GM10266 (cell line): ENCODE data around the gene CAMK2D.
A peak's percentile ranks its signal among the peaks of the same experiment; 100 is the strongest.

Experiments
- DNase-seq: peaks from one replicate; pipeline ENCODE4 v3.0.0; 2012; ENCODE audit errors: extremely low spot score
- TF ChIP-seq, protein P1 (sequence below): IDR thresholded peaks from 2 replicates; pipeline ENCODE4 v1.5.1; 2012; ENCODE audit warnings: mild to moderate bottlenecking, low read depth; ENCODE audit not compliant: control insufficient read depth, insufficient read depth; ENCODE audit errors: missing control alignments

CAMK2D gene

DNA sequence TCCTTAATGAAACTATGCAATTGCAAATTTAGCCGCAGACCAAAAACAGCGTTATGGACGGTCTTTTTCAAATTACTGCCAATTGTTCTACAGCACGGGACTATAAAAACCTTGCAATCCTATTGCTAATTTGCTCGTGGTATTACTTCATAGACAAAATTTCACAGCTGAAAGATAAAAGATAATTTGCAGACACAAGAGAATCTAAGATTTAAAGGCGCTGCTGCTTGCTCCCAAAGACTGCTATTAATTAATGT, 1.4 kb upstream of the CAMK2D start:
- DNase-seq = no peak
- TF ChIP-seq, protein P1, sequence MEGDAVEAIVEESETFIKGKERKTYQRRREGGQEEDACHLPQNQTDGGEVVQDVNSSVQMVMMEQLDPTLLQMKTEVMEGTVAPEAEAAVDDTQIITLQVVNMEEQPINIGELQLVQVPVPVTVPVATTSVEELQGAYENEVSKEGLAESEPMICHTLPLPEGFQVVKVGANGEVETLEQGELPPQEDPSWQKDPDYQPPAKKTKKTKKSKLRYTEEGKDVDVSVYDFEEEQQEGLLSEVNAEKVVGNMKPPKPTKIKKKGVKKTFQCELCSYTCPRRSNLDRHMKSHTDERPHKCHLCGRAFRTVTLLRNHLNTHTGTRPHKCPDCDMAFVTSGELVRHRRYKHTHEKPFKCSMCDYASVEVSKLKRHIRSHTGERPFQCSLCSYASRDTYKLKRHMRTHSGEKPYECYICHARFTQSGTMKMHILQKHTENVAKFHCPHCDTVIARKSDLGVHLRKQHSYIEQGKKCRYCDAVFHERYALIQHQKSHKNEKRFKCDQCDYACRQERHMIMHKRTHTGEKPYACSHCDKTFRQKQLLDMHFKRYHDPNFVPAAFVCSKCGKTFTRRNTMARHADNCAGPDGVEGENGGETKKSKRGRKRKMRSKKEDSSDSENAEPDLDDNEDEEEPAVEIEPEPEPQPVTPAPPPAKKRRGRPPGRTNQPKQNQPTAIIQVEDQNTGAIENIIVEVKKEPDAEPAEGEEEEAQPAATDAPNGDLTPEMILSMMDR = no peak

DNA sequence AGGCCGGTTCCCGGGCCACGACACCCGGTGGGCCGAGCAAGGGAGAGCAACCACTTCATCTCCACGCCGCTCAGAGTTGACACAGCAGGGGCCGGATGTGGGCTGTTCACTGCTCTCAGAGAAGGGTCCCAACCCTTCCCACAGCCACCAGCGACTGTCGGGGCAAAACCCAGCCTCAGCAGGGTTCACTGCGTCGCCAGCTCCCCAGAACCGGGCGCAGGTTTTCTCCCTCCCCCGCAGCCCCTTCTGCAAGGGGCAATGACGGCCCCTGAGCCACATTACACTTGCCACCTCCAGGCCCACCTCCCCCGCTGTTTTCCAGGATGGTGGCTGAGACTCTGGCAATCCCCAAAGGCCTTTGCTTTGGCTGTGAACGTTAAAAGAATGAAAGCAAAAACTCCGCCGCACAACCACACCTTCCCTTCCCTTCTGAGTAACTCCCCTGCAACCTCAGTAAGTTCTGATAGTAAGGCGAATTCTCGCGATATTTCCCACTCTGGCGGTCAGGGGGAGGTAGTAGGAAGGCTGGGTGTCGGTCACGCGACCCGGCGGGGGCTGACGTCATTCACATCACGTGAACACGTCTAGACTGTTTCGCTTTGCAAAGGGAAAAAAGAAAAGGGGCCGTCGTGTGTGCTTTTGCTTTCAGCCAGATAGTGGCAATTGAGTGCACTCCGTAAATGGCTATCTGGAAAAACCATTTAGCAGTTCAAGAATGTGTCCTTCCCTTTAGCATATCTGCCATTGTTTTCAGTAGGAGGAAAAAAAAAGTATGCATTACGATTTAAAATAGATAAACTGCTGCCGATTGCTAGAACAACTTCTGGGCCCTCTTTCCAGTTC, 869 bp upstream of the CAMK2D start:
- TF ChIP-seq, protein P1 = no peak
- DNase-seq = peak; percentile 94

DNA sequence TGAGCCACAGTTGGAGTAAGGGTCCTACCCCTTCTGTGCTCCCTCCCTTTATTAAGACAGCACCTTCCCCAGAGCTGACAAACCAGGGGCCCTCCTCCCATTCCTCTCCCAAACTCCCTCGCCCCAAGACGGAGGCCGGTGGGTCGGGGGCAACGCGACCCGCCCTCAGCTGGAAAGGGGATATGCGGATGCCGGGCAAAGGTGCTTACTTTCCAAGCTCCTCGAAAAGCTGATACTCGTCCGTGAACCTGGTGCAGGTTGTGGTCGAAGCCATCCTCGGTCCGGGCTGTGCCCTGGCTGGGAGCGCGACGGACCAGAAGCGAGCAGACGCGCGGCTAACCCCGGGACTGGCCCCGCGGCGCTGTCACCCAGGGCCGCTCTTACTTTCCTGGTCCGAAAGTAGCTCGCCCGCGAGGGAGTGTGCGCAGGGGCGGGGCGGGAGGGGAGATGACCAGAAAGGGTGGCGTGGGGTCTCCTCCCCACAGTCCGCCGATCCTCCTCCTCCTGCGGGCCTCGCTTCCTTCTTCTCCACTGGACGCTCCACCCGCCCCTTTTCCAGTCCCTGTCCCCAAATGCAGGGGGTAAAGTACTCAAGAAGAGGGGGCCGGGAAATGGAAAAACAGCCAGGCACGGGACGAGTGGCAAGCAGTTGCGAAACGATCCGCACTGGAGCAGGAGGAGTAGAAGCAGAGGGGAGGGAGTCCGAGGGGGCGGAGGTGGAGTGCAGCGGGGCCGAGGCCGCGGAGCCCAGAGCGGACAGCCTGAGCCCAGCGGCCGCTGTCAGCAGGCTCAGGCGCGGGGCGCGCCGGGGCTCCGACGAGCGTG, 531 bp downstream of the CAMK2D start:
- TF ChIP-seq, protein P1 = no peak
- DNase-seq = peak; percentile 50

DNA sequence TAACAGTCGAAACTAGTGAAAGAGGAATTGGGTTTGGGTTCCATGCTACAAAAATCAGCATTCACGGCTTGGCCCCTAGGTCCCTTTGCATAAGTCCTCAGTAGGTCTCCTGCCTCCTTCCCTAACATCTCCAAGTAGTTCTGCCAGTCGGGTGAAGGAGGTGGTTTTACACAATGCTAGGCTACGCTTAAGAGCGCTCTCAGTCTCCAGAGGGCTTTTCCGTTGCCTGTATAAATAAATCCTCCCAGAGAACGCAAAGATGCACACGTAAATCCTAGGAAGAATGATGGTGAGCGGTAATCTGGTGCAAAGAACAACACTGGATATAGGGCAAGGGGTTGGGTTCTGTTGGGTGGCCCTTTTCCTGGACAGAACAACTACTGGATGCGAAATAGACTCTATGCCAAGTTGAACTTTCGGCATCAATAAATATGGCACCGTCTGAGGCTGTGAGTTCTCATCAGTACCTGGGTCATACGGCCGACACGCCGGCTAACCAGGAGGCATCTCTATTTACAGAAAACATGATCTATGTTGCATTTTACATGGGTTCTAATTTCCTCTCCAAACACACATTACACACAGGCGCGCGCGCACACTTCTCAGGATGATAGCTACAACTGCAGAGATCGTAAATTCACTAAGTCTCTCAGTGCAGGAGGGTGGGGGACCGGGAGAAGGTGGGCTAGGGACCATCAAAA, 1.3 kb downstream of the CAMK2D start:
- no peak for DNase-seq
- TF ChIP-seq, protein P1 = no peak

DNA sequence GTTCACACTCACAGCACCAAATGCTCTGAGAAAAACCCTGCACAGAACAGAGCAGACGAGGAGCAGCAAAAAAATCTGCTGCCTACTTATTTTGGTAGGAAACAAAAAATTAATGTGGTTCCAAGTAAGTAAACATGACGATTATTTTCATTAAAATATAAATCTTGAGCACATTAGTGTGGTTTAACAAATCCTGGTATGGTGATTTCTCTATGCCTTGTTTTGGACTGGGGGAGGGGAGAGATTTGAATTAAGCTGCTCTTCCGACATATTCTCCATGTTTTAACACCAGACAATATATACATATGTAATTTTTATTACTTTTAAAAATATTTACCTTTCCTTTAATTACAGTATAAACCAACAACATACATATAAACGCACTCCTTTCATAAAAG, 1.8 kb downstream of the CAMK2D start:
- no peak for DNase-seq
- TF ChIP-seq, protein P1 = no peak

DNA sequence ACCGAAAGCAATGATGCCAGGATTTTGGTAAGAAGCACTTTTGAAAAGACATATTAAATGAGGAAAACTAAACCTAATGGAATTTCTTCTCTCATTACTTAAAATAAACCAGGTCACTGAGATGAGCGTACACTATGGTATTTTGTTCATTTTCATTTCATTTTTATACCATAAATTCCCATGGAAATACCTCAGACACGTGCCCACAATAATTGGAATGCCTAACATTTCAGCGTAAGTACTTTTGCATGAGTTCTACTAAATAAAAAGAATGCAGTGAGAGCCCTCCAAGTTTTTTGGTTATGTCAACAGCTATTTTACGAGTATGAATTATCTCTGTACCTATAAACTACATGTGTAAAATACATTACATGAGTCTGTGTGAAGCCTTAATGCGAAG, 3.2 kb downstream of the CAMK2D start:
- DNase-seq = no peak
- TF ChIP-seq, protein P1 = no peak
